Tibial nerve (tissue), 3 donors: ENCODE measurements around the gene PXDN.

ENCODE experiments used
- CTCF ChIP-seq, 5 experiments: fragments of 200-600 bp in 3 of 5; fragments of 450-650 bp in 2 of 5; sonication (generic) in 3 of 5; IDR thresholded peaks; one replicate each; pipeline ENCODE4 v1.5.1; 2016 to 2019; ENCODE audit warnings: antibody characterized with exemption in 5 of 5, mild to moderate bottlenecking in 3 of 5, moderate library complexity in 2 of 5
- POLR2A ChIP-seq, 2 donors: fragments of 450-650 bp; IDR thresholded peaks; one replicate each; pipeline ENCODE4 v1.6.1; 2017; ENCODE audit warnings: antibody characterized with exemption in 2 of 2, mild to moderate bottlenecking in 2 of 2, moderate library complexity in 2 of 2

- TF ChIP-seq CTCF (IDR thresholded peaks at IDR 0.05) (no peak), POLR2A (IDR thresholded peaks at IDR 0.05) (no peak)
Observed at GRCh38 chr2:1713142-1713838, 31.0 kb downstream of the PXDN start.
